Astrocyte (in vitro differentiated cells and primary cell): ENCODE data around the gene ERO1B.

Source experiments
- EZH2 ChIP-seq: IDR thresholded peaks from 2 replicates; pipeline ENCODE4 v1.6.1; 2012; ENCODE audit warnings: mild to moderate bottlenecking, low read length, inconsistent platforms; ENCODE audit not compliant: insufficient read depth
- TF ChIP-seq, protein P1 (sequence below): IDR thresholded peaks from 2 replicates; pipeline ENCODE4 v1.5.1; 2011; ENCODE audit warnings: low read depth, mild to moderate bottlenecking, inconsistent platforms, low read length, moderate library complexity; ENCODE audit not compliant: insufficient read depth

DNA sequence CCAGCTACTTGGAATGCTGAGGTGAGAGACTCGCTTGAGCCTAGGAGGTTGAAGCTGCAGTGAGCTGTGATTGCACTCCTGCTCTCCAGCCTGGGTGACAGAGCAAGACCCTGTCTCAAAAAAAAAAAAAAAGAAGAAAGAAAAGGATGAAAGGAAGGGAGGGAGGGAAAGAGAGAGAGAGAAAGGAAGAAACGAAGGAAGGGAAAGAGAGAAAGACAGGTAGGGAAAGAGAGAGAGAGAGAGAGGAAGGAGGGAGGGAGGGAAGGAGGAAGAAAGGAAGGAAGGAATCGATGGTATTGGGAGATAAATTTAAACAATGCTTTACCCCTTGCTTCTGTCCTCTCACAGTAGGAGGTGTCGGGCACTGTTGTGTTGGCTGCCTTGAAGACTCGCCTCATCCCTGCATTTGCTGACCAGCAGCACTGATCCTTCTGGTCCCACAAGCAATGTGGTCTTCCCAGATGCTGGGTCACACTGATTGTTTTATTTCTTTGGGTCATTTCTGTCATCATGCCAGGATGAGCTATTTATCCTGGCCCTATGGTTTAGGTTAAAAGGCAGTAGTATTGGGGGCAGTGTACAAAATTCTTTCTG, 108.5 kb downstream of the ERO1B start:
- TF ChIP-seq, protein P1, sequence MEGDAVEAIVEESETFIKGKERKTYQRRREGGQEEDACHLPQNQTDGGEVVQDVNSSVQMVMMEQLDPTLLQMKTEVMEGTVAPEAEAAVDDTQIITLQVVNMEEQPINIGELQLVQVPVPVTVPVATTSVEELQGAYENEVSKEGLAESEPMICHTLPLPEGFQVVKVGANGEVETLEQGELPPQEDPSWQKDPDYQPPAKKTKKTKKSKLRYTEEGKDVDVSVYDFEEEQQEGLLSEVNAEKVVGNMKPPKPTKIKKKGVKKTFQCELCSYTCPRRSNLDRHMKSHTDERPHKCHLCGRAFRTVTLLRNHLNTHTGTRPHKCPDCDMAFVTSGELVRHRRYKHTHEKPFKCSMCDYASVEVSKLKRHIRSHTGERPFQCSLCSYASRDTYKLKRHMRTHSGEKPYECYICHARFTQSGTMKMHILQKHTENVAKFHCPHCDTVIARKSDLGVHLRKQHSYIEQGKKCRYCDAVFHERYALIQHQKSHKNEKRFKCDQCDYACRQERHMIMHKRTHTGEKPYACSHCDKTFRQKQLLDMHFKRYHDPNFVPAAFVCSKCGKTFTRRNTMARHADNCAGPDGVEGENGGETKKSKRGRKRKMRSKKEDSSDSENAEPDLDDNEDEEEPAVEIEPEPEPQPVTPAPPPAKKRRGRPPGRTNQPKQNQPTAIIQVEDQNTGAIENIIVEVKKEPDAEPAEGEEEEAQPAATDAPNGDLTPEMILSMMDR = no peak
- no peak for TF ChIP-seq EZH2
